Stimulated activated CD4-positive, alpha-beta T cell treated with anti-CD3 and anti-CD28 coated beads, Interleukin-2, amount 100 ng/mL, for 24 hours (primary cell): Measurements from ENCODE around the gene DDX11.
"Not testable (repeated sequence)": the region's sequence is repeated elsewhere in the genome, so short reads cannot be mapped to it uniquely, and the experiment has no call there.

ENCODE experiments used
- DNase-seq, 2 donors: peaks; one replicate each; pipeline ENCODE4 v3.0.0-alpha.2; 2020

DDX11 gene

GRCh38 chr12:31127209-31127848 is 53.7 kb downstream of the DDX11 start:
- DNase-seq: not testable (repeated sequence)

GRCh38 chr12:31136581-31136980 is 62.9 kb downstream of the DDX11 start:
- not testable (repeated sequence) for DNase-seq

GRCh38 chr12:31144768-31145167 is 71.1 kb downstream of the DDX11 start:
- DNase-seq: not testable (repeated sequence)

- DNase-seq: not testable (repeated sequence)
Measured at GRCh38 chr12:31145296-31145695, 71.6 kb downstream of the DDX11 start.

GRCh38 chr12:31147415-31147814 is 73.8 kb downstream of the DDX11 start:
- not testable (repeated sequence) for DNase-seq

- DNase-seq: not testable (repeated sequence)
Measured at GRCh38 chr12:31150766-31151165, 77.1 kb downstream of the DDX11 start.
